ENCODE results near the gene EPC1.

DNA sequence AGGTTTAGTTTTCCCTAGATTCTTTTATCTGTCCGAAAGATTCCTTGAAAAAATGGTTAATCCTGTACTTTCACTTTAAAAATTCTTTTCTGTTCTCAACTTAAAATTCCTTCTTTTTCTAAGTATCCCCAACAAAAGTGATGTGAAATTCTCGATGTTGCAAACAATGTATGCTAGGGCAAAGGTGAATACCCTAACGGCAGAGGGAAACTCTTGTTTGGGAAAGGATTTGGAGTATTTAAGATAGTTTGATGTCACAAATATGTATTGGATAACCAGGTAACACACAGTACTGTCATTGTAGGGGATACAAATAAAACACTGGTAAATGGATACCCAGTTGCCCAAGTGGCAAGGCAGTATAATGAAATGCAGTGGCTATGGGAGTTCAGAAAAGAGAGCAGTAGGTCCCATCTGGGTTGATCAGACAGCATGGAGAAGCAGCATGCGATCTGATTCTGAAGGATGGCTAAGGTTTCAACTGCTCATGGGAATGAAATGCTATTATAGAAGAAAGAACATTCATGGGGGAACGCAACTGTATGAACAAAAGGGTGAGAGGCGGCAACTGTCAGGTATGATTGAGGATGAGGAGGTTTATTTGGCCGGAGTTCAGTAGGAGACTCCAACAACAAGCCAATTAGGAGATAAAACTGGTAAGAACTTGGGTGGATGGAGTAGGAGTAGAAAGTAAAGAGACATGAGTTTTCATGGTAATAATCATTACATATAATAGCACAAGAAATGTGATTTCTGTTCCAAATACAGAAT is 3.2 kb upstream of the EPC1 start:
- TF ChIP-seq, protein P1, sequence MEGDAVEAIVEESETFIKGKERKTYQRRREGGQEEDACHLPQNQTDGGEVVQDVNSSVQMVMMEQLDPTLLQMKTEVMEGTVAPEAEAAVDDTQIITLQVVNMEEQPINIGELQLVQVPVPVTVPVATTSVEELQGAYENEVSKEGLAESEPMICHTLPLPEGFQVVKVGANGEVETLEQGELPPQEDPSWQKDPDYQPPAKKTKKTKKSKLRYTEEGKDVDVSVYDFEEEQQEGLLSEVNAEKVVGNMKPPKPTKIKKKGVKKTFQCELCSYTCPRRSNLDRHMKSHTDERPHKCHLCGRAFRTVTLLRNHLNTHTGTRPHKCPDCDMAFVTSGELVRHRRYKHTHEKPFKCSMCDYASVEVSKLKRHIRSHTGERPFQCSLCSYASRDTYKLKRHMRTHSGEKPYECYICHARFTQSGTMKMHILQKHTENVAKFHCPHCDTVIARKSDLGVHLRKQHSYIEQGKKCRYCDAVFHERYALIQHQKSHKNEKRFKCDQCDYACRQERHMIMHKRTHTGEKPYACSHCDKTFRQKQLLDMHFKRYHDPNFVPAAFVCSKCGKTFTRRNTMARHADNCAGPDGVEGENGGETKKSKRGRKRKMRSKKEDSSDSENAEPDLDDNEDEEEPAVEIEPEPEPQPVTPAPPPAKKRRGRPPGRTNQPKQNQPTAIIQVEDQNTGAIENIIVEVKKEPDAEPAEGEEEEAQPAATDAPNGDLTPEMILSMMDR (IDR thresholded peaks at IDR 0.05), result no peak
- TF ChIP-seq POLR2A (IDR thresholded peaks at IDR 0.05), result no peak

Measured in body of pancreas (tissue), 4 donors.